Stimulated activated CD4-positive, alpha-beta T cell treated with anti-CD3 and anti-CD28 coated beads, Interleukin-4, amount 100 ng/mL, for 24 hours (primary cell): ENCODE measurements around the gene NRL.

Experiments
- DNase-seq: peaks from one replicate; pipeline ENCODE4 v3.0.0-alpha.2; 2020

The NRL gene

DNA sequence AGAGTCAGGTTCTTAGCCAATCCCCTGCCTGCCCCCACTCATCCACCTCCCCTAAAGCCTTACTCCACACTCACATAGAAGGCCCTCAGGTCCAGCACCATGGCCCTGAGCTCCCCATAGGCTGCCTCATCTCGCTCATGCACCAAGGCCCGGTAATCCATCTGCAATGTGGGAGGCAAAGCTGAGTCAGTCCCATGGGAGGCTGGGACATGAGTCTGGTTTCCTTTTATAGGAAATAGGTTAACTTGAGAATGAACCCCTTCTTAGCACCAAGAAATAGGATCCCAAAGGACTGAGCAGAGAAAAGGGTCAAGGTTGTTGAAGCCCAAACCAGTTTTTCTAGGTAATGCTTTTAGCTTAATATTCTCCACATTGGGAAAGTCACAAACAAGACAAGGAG lies 28.8 kb upstream of the NRL start:
- DNase-seq = no peak

DNA sequence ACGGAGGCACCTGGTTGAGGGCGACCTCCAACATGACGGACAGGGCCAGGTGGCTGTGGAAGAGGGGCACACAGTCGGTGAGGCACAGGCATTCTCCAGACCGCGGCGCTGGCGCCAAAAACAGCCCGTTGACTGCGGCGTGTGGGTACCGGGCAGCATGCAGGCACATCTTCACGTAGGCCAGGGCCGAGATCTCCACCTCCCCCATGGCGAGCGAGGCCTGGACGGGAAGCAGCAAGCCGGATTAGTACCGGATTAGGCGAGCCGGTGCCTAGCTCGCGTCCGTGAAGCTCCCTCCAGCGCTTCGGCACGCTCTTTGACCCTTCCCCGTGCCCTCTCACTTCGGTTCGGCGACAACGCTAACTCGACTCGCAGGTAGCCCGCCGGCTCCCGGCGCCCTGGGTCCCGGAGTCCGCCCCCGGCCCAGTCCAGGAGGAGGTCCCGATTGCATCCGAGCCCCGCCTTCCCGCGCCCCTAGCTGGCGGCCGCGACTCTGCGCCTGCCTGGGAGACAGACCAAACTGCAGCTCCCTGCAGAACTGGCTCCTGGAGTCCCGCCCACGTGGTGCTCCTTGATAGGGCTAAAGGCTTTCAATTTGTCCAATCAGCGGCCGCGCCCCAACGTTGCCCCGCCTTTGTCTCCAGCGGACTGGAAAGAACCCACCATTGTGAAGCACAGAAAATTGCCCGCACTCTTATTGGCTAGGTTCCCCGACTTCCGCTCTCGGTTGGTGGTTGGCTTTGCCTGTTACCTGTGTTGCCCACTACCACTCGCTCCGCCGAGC lies 26.5 kb upstream of the NRL start, which contains the start of gene EMC9:
Gene EMC9 (minus strand): TSS at position 495 of the 784 bp plus-strand sequence. CDS start 287 bp downstream, at position 208.
- DNase-seq = peak; percentile 100

- peak; percentile 27 for DNase-seq
Observed at GRCh38 chr14:24139272-24139934, 24.7 kb upstream of the NRL start.

GRCh38 chr14:24138396-24139271 lies 23.9 kb upstream of the NRL start:
- DNase-seq = no peak

DNA sequence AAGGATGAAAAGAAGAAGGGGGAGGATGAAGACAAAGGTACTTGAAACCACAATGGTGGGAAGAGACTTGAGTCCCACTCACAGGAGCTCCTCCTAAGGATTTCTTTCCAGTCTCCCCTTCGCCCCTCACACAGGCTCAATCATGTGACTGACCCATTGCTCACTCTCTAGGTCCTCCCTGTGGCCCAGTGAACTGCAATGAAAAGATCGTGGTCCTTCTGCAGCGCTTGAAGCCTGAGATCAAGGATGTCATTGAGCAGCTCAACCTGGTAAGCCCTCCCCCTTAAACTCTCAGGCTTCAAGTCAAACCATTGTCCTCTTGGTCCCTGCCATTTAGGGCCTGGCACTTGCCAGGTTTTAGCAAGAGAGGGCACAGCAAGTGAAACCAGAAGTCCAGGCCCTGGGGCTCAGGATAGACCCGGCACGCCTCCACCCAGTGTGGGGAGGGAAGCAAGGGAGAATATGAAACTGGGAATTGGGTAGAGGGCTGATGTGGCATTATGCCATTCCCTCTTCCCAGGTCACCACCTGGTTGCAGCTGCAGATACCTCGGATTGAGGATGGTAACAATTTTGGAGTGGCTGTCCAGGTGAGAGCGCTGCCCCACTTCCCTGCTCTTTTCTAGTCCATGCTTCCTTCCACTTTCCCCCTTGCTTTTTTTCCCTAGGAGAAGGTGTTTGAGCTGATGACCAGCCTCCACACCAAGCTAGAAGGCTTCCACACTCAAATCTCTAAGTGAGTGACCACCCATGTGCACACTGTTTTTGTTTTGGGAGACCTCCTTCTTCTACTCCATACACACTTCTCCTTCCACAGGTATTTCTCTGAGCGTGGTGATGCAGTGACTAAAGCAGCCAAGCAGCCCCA lies 23.0 kb upstream of the NRL start:
- no peak for DNase-seq

DNA sequence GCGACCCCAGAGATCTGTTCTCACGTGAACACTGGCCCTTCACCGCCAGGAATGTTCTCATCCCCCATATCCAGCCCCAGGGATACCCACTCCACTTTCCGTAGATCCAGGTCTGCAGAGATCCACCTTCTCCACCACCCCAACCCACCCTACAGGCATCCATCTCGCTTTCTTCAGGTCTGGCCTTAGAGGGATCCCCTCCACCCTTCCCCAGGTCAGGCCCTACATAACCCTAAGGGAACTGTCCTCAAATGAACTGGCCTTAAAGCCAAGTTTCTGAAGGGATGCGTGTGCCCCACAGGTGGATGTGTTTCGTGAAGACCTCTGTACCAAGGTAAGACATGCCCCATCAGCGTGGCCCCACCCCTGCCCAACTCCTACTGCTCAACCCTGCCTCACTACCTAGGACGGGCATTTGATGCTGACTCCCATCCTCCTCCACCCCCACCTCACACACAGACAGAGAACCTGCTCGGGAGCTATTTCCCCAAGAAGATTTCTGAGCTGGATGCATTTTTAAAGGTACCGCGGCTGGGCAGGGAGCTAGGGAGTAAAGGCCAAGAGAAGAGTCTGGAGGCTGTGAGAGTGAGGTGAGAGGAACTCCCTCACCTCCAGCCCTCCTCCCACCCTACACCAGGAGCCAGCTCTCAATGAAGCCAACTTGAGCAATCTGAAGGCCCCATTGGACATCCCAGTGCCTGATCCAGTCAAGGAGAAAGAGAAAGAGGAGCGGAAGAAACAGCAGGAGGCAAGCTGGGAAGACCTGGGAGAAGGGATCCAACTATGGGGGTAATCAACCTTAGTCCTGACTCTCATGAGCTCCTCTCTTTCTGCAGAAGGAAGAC lies 22.2 kb upstream of the NRL start:
- DNase-seq = no peak

- DNase-seq = peak; percentile 93
Observed at GRCh38 chr14:24135834-24136683, 21.3 kb upstream of the NRL start, which contains the start of gene PSME1. TSS of gene PSME1 (plus strand) at chr14:24136194. CDS start at chr14:24136263, 69 bp downstream.

- DNase-seq = no peak
Observed at GRCh38 chr14:24135584-24135833, 20.8 kb upstream of the NRL start.

DNA sequence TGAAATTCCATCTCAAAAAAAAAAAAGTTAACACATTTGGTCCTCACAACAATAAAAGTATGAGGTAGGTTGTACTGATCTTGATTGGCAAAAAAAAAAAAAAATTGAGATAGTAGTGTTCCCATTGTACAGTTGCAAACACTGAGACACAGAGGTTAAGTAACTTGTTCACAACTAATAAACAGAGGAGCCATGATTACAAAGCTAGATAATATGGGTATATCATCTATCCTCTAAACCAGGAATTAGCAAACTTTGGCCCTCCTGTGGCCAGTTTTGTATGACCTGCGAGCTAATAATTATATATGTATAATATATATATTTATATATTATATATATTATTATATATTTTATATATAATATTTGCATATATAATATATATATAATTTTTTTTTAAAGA lies 19.0 kb upstream of the NRL start:
- no peak for DNase-seq

GRCh38 chr14:24132976-24133375 lies 18.2 kb upstream of the NRL start:
- no peak for DNase-seq

GRCh38 chr14:24132061-24132685 lies 17.4 kb upstream of the NRL start:
- DNase-seq = peak; percentile 21

DNA sequence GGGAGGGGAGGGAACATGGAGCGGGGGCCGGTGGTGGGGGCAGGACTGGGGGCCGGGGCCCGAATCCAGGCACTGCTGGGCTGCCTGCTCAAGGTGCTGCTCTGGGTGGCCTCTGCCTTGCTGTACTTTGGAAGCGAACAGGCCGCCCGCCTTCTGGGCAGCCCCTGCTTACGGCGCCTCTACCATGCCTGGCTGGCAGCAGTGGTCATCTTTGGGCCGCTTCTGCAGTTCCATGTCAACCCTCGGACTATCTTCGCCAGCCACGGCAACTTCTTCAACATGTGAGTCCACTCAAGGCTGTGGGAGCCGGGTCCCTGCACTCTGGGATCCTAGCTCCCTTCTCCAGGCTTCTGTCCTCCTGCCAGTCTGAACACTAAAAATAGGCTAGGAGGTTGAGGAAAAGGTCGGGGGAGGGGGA lies 16.8 kb upstream of the NRL start:
- DNase-seq = no peak

GRCh38 chr14:24130717-24131548 lies 16.2 kb upstream of the NRL start:
- DNase-seq = no peak

GRCh38 chr14:24130380-24130716 lies 15.6 kb upstream of the NRL start, which contains the start of gene FITM1:
TSS of gene FITM1 (plus strand) at chr14:24130659. CDS start at chr14:24131564, 905 bp downstream.
- DNase-seq = no peak

GRCh38 chr14:24129410-24129998 lies 14.8 kb upstream of the NRL start:
- DNase-seq = no peak

DNA sequence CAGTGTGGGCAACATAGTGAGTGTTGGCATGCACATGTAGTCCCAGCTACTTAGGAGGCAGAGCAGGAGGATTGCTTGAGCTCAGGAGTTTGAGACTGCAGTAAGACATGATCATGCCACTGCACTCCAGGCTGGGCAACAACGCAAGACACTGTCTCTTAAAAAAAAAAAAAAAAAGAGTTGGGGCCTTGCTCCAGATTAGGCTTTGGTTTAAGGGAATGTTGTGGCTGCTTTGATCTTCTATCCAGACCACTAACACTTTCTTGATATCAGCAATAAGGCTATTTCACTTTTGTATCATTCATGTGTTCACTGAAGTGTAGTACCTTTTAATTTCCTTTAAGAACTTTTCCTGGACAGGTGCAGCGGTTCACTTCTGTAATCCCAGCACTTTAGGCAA lies 12.9 kb upstream of the NRL start:
- no peak for DNase-seq

GRCh38 chr14:24126939-24127338 lies 12.2 kb upstream of the NRL start:
- DNase-seq = no peak
